Measurements from ENCODE around the gene IL18. TPM values are rescaled to one million over a fixed set of nuclear protein-coding genes. Genes with fewer than 3 reads are reported as not detected.
"Not testable (repeated sequence)": the region's sequence is repeated elsewhere in the genome, so short reads cannot be mapped to it uniquely, and the experiment has no call there.

The IL18 gene
- total RNA-seq, 1 donor from 2014 or later = 0.90 TPM

DNA sequence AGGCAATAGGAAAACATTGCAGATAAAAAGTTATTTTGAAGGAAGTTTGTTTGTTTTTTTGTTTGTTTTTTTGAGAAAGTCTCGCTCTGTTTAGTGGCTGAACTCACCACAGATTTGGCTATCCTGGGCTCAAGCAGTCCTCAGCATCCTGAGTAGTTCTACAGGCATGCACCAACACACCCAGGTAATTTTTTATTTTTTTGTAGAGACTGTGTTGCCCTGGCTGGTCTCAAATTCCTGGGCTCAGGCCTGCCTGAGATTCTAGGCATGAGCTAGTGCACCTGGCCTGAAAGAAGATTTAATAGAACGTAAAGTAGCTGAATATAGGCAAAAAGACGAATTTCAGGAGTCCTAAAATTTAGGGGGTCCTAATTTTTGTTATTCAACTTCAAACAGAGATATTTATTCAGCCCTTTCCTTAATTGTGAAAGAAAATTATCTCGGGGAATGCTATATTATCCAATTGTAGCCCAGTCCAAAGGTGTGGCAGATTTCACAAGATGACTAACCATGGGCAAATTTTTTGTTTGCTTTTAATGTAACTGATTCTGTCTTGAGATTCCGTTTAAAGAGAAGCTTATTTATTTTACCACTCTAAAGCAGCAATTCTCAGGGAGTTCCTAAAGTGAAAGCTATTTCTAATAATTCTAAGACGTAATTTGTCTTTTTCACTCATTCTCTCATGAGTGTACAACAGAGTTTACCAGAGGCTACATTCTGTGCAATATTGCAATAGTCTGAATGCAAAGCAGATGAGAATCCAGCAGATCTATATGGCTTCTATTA, 940 bp downstream of the IL18 start:
- Mint-ChIP-seq H3K4me1 (ENCODE audit: unreplicated experiment) (peaks cover 22% of the 10 kb centered on the region), H3K36me3 (ENCODE audit: low read depth, unreplicated experiment) (no peaks in the 10 kb centered on the region), H3K27me3 (ENCODE audit: unreplicated experiment) (no peaks in the 10 kb centered on the region), H3K9me3 (ENCODE audit: unreplicated experiment) (no peaks in the 10 kb centered on the region), H3K27ac (ENCODE audit: unreplicated experiment) (no peak overlapping the region), H3K4me3 (ENCODE audit: unreplicated experiment) (no peak overlapping the region)
- DNase-seq (ENCODE audit: low spot score) = no peak
- no peak for TF ChIP-seq CTCF (IDR thresholded peaks at IDR 0.05; ENCODE audit: unreplicated experiment)

- H3K36me3 Mint-ChIP-seq (ENCODE audit: low read depth, unreplicated experiment); H3K27me3 Mint-ChIP-seq (ENCODE audit: unreplicated experiment); DNase-seq (ENCODE audit: low spot score); H3K9me3 Mint-ChIP-seq (ENCODE audit: unreplicated experiment); H3K27ac Mint-ChIP-seq (ENCODE audit: unreplicated experiment); H3K4me3 Mint-ChIP-seq (ENCODE audit: unreplicated experiment): not testable (repeated sequence)
- peaks cover 22% of the 10 kb centered on the region for H3K4me1 Mint-ChIP-seq (ENCODE audit: unreplicated experiment)
Measured at GRCh38 chr11:112162200-112162599, 1.7 kb downstream of the IL18 start.

DNA sequence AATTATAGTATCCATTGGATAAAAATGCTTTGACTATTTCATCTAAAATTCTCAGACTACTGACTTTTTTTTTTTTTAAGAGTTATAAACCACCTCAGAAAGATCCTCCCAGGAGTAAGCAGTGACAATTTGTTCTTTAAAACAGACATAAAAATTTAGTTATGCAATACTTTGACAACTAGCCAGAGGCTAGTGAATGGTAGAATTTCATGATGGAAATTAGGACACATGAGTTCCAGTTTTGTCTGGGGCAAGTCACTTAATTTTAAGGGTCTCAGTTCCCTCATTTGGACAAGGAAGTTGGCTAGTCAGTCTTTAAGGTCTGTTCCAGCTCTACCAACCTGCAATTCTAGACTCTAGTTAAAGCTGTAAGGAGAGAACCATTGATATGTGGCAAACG, 2.9 kb downstream of the IL18 start:
- no peak for DNase-seq (ENCODE audit: low spot score)
- Mint-ChIP-seq H3K4me1 (ENCODE audit: unreplicated experiment) (peaks cover 19% of the 10 kb centered on the region), H3K4me3 (ENCODE audit: unreplicated experiment) (no peak overlapping the region), H3K9me3 (ENCODE audit: unreplicated experiment) (no peaks in the 10 kb centered on the region), H3K27ac (ENCODE audit: unreplicated experiment) (no peak overlapping the region), H3K27me3 (ENCODE audit: unreplicated experiment) (no peaks in the 10 kb centered on the region), H3K36me3 (ENCODE audit: low read depth, unreplicated experiment) (no peaks in the 10 kb centered on the region)
- TF ChIP-seq CTCF (IDR thresholded peaks at IDR 0.05; ENCODE audit: unreplicated experiment) = no peak

DNA sequence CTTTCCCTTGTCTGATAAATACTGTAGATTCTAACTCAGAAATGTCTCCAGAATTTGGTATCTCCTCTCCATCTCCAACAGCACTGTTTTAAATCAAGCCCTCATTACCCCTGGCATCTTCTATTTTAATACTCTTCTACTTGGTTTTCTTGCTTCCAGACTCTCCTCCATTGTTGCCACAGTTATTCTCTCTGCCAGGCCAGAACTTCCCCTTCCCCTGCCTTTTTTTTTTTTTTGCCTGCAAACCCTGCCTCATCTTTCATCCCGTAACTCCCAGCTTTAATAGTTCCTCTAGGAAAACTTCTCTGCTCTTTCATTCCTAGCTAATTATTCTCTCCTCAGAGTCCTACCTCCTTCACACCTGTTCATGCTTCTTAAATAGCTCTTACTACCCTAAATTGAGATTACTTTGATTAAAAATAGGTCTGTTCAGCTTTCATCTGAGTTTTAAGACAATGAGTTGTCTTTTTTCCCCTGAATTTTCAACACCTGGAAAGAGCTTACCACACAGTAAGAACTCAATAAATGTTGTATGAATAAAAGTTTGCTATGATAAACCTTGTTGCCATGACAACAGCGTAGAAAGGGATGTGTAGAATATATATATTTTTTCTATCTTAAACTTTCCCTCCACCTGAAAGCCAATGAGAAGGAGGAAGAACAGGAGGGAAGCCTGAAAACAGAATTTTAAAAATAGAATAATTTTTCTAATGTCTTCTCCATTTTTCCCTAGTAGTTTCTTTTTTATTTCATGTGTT, 3.6 kb downstream of the IL18 start:
- no peaks in the 10 kb centered on the region for H3K9me3 Mint-ChIP-seq (ENCODE audit: unreplicated experiment)
- no peak overlapping the region for H3K4me3 Mint-ChIP-seq (ENCODE audit: unreplicated experiment)
- no peaks in the 10 kb centered on the region for H3K27me3 Mint-ChIP-seq (ENCODE audit: unreplicated experiment)
- H3K4me1 Mint-ChIP-seq (ENCODE audit: unreplicated experiment) = peaks cover 19% of the 10 kb centered on the region
- H3K27ac Mint-ChIP-seq (ENCODE audit: unreplicated experiment) = peak overlapping the region; percentile 33
- no peaks in the 10 kb centered on the region for H3K36me3 Mint-ChIP-seq (ENCODE audit: low read depth, unreplicated experiment)
- DNase-seq (ENCODE audit: low spot score) = no peak
- no peak for TF ChIP-seq CTCF (IDR thresholded peaks at IDR 0.05; ENCODE audit: unreplicated experiment)

DNA sequence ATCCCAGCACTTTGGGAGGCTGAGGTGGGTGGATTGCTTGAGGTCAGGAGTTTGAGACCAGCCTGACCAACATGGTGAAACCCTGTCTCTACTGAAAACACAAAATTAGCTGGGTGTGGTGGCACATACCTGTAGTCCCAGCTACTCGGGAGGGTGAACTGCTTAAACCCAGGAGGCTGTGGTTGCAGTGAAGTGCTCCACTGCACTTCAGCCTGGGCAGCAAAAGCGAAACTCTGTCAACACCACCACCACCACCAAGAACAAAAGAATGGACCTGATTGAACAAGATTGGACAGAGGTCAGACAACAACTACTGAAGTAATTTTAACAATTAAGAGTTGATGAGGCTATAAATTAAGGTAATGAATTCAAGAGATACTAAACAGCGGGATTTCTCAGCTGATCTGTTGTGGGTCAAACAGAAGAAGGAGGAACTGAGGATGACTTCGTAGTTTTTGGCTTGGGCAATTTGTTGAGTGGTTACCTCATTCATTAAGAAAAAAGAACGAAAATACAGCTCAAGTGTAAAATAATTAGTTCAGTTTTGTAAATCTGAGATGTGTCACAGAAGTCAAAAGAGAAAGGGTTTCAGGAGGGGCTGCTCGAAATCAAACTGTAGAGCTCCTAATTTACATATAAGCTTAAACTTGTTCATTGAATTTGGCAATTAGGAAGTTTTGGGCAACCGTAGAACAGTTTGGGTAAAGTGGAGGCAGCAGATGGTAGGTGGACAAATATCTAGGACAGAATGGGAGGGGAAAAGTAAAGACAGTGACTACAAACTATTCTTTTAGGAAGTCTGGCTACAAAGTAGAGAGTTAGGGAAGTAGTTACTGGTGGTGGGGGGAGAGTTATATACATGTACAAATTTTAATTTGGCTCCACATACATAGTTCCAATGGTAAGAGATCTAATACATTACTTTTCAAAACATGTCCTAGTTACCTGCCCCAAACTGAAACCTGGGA, 4.5 kb downstream of the IL18 start:
- DNase-seq (ENCODE audit: low spot score) = no peak
- Mint-ChIP-seq H3K36me3 (ENCODE audit: low read depth, unreplicated experiment) (no peaks in the 10 kb centered on the region), H3K9me3 (ENCODE audit: unreplicated experiment) (no peaks in the 10 kb centered on the region), H3K27ac (ENCODE audit: unreplicated experiment) (peak overlapping the region; percentile 33), H3K27me3 (ENCODE audit: unreplicated experiment) (no peaks in the 10 kb centered on the region), H3K4me3 (ENCODE audit: unreplicated experiment) (no peak overlapping the region), H3K4me1 (ENCODE audit: unreplicated experiment) (peaks cover 12% of the 10 kb centered on the region)
- TF ChIP-seq CTCF (IDR thresholded peaks at IDR 0.05; ENCODE audit: unreplicated experiment) = no peak

Data from endothelial cell (in vitro differentiated cells).